HUES48 (cell line): ENCODE data around the gene ASTN2.

Source experiments
- H3K27ac ChIP-seq: one replicate; pipeline ENCODE4 v1.7.0; 2013; ENCODE audit warnings: low read depth, low read length, inconsistent platforms
- H3K27me3 ChIP-seq: 2 replicates; pipeline ENCODE4 v1.6.1; 2013; ENCODE audit warnings: mild to moderate bottlenecking, low read length; ENCODE audit not compliant: control insufficient read depth, insufficient read depth
- H3K36me3 ChIP-seq: 2 replicates; pipeline ENCODE4 v1.6.1; 2013; ENCODE audit warnings: low read length; ENCODE audit not compliant: control insufficient read depth, insufficient read depth
- H3K4me1 ChIP-seq: 2 replicates; pipeline ENCODE4 v1.6.1; 2013; ENCODE audit warnings: mild to moderate bottlenecking, low read length; ENCODE audit not compliant: control insufficient read depth, insufficient read depth
- H3K4me3 ChIP-seq: 2 replicates; pipeline ENCODE4 v1.5.1; 2013; ENCODE audit warnings: mild to moderate bottlenecking, low read depth, low read length
- H3K9ac ChIP-seq: 2 replicates; pipeline ENCODE4 v1.6.1; 2013; ENCODE audit warnings: mild to moderate bottlenecking, low read depth, low read length, moderate library complexity
- H3K9me3 ChIP-seq: 2 replicates; pipeline ENCODE4 v1.6.1; 2013; ENCODE audit warnings: low read length; ENCODE audit not compliant: control insufficient read depth, insufficient read depth

Gene ASTN2

GRCh38 chr9:116870566-116870965, 544.3 kb downstream of the ASTN2 start:
- peaks cover 6% of the 10 kb centered on the region for H3K4me1 ChIP-seq
- H3K27ac ChIP-seq = no peak overlapping the region
- H3K9me3 ChIP-seq = no peaks in the 10 kb centered on the region
- no peak overlapping the region for H3K9ac ChIP-seq
- no peaks in the 10 kb centered on the region for H3K27me3 ChIP-seq
- no peaks in the 10 kb centered on the region for H3K36me3 ChIP-seq
- H3K4me3 ChIP-seq = no peak overlapping the region

- no peaks in the 10 kb centered on the region for H3K36me3 ChIP-seq
- H3K4me3 ChIP-seq = no peak overlapping the region
- peaks cover 6% of the 10 kb centered on the region for H3K4me1 ChIP-seq
- H3K9me3 ChIP-seq = no peaks in the 10 kb centered on the region
- no peaks in the 10 kb centered on the region for H3K27me3 ChIP-seq
- no peak overlapping the region for H3K27ac ChIP-seq
- no peak overlapping the region for H3K9ac ChIP-seq
Measured at GRCh38 chr9:116868201-116868600, 546.7 kb downstream of the ASTN2 start.

- Histone ChIP-seq H3K9me3 (no peaks in the 10 kb centered on the region), H3K4me1 (0 out of 2 replicates have a peak, but pooled peaks cover 3% of the 10 kb centered on the region), H3K36me3 (no peaks in the 10 kb centered on the region), H3K9ac (no peak overlapping the region), H3K27ac (no peak overlapping the region), H3K4me3 (no peak overlapping the region), H3K27me3 (no peaks in the 10 kb centered on the region)
Measured at GRCh38 chr9:116861321-116861720, 553.5 kb downstream of the ASTN2 start.

- Histone ChIP-seq H3K4me3 (no peak overlapping the region), H3K9ac (no peak overlapping the region), H3K27me3 (no peaks in the 10 kb centered on the region), H3K9me3 (no peaks in the 10 kb centered on the region), H3K4me1 (0 out of 2 replicates have a peak, but pooled peaks cover 3% of the 10 kb centered on the region), H3K36me3 (no peaks in the 10 kb centered on the region), H3K27ac (no peak overlapping the region)
Measured at GRCh38 chr9:116860509-116861120, 554.2 kb downstream of the ASTN2 start.

GRCh38 chr9:116859763-116860162, 555.1 kb downstream of the ASTN2 start:
- Histone ChIP-seq H3K9me3 (no peaks in the 10 kb centered on the region), H3K36me3 (no peaks in the 10 kb centered on the region)

GRCh38 chr9:116857321-116857720, 557.5 kb downstream of the ASTN2 start:
- Histone ChIP-seq H3K4me1 (0 out of 2 replicates have a peak, but pooled peaks cover 3% of the 10 kb centered on the region), H3K9me3 (no peaks in the 10 kb centered on the region), H3K9ac (no peak overlapping the region), H3K27me3 (no peaks in the 10 kb centered on the region), H3K36me3 (no peaks in the 10 kb centered on the region), H3K27ac (no peak overlapping the region), H3K4me3 (no peak overlapping the region)

More at GRCh38 chr9:116859763-116860162, 555.1 kb downstream of the ASTN2 start:
- Histone ChIP-seq H3K27ac (no peak overlapping the region), H3K9ac (no peak overlapping the region), H3K27me3 (no peaks in the 10 kb centered on the region), H3K4me3 (no peak overlapping the region), H3K4me1 (0 out of 2 replicates have a peak, but pooled peaks cover 3% of the 10 kb centered on the region)

- Histone ChIP-seq H3K27ac (no peak overlapping the region), H3K4me1 (0 out of 2 replicates have a peak, but pooled peaks cover 3% of the 10 kb centered on the region), H3K9me3 (no peaks in the 10 kb centered on the region)
Measured at GRCh38 chr9:116855881-116856662, 558.8 kb downstream of the ASTN2 start.

GRCh38 chr9:116849721-116850120, 565.1 kb downstream of the ASTN2 start:
- H3K9me3 ChIP-seq = no peaks in the 10 kb centered on the region
- H3K4me1 ChIP-seq = no peaks in the 10 kb centered on the region
- no peak overlapping the region for H3K9ac ChIP-seq
- no peak overlapping the region for H3K4me3 ChIP-seq
- H3K27ac ChIP-seq = no peak overlapping the region
- H3K27me3 ChIP-seq = no peaks in the 10 kb centered on the region
- H3K36me3 ChIP-seq = no peaks in the 10 kb centered on the region

More at GRCh38 chr9:116855881-116856662, 558.8 kb downstream of the ASTN2 start:
- no peak overlapping the region for H3K9ac ChIP-seq
- no peaks in the 10 kb centered on the region for H3K27me3 ChIP-seq
- no peak overlapping the region for H3K4me3 ChIP-seq
- H3K36me3 ChIP-seq = no peaks in the 10 kb centered on the region

- no peaks in the 10 kb centered on the region; the same call in 1 of the 2 replicates for H3K9me3 ChIP-seq
- H3K27me3 ChIP-seq = no peaks in the 10 kb centered on the region
- H3K36me3 ChIP-seq = no peaks in the 10 kb centered on the region
- no peak overlapping the region for H3K27ac ChIP-seq
- no peak overlapping the region for H3K4me3 ChIP-seq
- peaks cover 12% of the 10 kb centered on the region; the same call in 1 of the 2 replicates for H3K4me1 ChIP-seq
- H3K9ac ChIP-seq = no peak overlapping the region
Measured at GRCh38 chr9:116844621-116845020, 570.2 kb downstream of the ASTN2 start.

GRCh38 chr9:116843863-116844620, 570.8 kb downstream of the ASTN2 start:
- no peaks in the 10 kb centered on the region for H3K36me3 ChIP-seq
- no peaks in the 10 kb centered on the region for H3K27me3 ChIP-seq
- H3K9ac ChIP-seq = no peak overlapping the region
- no peaks in the 10 kb centered on the region; the same call in 1 of the 2 replicates for H3K9me3 ChIP-seq
- no peak overlapping the region for H3K4me3 ChIP-seq
- H3K4me1 ChIP-seq = peaks cover 12% of the 10 kb centered on the region; the same call in 1 of the 2 replicates
- no peak overlapping the region for H3K27ac ChIP-seq
